ENCODE results near the gene CPNE4. TPM values are rescaled to one million over a fixed set of nuclear protein-coding genes. Genes with fewer than 3 reads are reported as not detected.

CPNE4 gene
- total and polyA plus RNA-seq, 10 donors, result 0.03 to 3.1 (median 0.91) TPM; not detected in 2

- Histone ChIP-seq H3K9me3 (peaks cover 0 to 13% (median 0%) of the 10 kb centered on the region in 8 donors), H3K27me3 (replicated peaks in 1 of 7) (no peaks in the 10 kb centered on the region), H3K36me3 (no peaks in the 10 kb centered on the region), H3K27ac (no peak overlapping the region), H3K4me3 (no peak overlapping the region), H3K4me1 (no peaks in the 10 kb centered on the region)
- TF ChIP-seq CTCF (IDR thresholded peaks at IDR 0.05 in 8 of 11, conservative IDR thresholded peaks at IDR 0.05 in 3 of 11), result no peak
- intact Hi-C loops (cut with DNase I; ENCODE audit: low total_unique reads), result no loop called here
- no peak for DNase-seq
- WGBS, 5 donors, result 63 to 72% (median 71%) methylated on average over 3 of the region's 3 CpGs
Observed at GRCh38 chr3:131933665-131934064, 101.1 kb downstream of the CPNE4 start.

DNA sequence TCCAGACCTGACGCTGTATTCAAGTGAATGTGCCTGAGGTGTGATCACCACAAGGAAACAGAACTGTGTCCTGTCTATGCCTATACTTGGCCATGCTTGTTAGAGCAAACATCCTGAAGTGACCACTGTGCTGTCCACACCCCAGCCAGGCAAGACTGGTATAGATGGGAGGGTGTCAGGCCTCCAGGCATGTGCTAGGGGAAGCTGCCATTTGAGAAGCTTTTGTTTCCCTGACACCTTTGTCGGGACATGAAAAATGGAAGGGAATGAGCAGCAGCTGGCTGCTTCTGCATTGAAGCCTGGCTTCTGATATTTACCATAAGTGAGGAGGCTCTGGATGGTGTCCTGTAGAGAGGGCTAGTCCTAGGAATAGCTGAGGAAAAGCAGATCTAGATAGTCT, 106.2 kb downstream of the CPNE4 start:
- Histone ChIP-seq H3K27me3 (replicated peaks in 1 of 7) (no peaks in the 10 kb centered on the region), H3K36me3 (no peaks in the 10 kb centered on the region), H3K4me1 (no peaks in the 10 kb centered on the region), H3K9me3 (no peaks in the 10 kb centered on the region), H3K27ac (no peak overlapping the region), H3K4me3 (no peak overlapping the region)
- DNase-seq, result no peak
- no peak for TF ChIP-seq CTCF (IDR thresholded peaks at IDR 0.05 in 8 of 11, conservative IDR thresholded peaks at IDR 0.05 in 3 of 11)
- intact Hi-C loops (cut with DNase I; ENCODE audit: low total_unique reads), result no loop called here
- 56 to 83% (median 67%) methylated on average over 2 of the region's 2 CpGs for WGBS, 5 donors

- TF ChIP-seq CTCF (IDR thresholded peaks at IDR 0.05 in 8 of 11, conservative IDR thresholded peaks at IDR 0.05 in 3 of 11) (no peak), POLR2A (IDR thresholded peaks at IDR 0.05) (no peak), POLR2AphosphoS5 (IDR thresholded peaks at IDR 0.05) (no peak)
- Histone ChIP-seq H3K27ac (no peak overlapping the region), H3K4me3 (no peak overlapping the region), H3K36me3 (no peaks in the 10 kb centered on the region), H3K27me3 (replicated peaks in 1 of 7) (no peaks in the 10 kb centered on the region), H3K9me3 (peaks cover 0 to 3% (median 0%) of the 10 kb centered on the region in 8 donors), H3K4me1 (no peaks in the 10 kb centered on the region)
- WGBS, 5 donors, result 46 to 67% (median 54%) methylated on average over 1 of the region's 1 CpG
- DNase-seq, result no peak
- intact Hi-C loops (cut with DNase I; ENCODE audit: low total_unique reads), result no loop called here
Observed at GRCh38 chr3:131925571-131925970, 109.2 kb downstream of the CPNE4 start.

GRCh38 chr3:131922356-131922755, 112.5 kb downstream of the CPNE4 start:
- Histone ChIP-seq H3K9me3 (peaks cover 0 to 3% (median 0%) of the 10 kb centered on the region in 8 donors), H3K27me3 (replicated peaks in 1 of 7) (no peaks in the 10 kb centered on the region), H3K36me3 (no peaks in the 10 kb centered on the region), H3K4me3 (no peak overlapping the region), H3K4me1 (no peaks in the 10 kb centered on the region), H3K27ac (no peak overlapping the region)
- no peak for DNase-seq
- intact Hi-C loops (cut with DNase I; ENCODE audit: low total_unique reads), result no loop called here
- no peak for TF ChIP-seq POLR2AphosphoS5 (IDR thresholded peaks at IDR 0.05)
- no peak for TF ChIP-seq POLR2A (IDR thresholded peaks at IDR 0.05)
- no peak for TF ChIP-seq CTCF (IDR thresholded peaks at IDR 0.05 in 8 of 11, conservative IDR thresholded peaks at IDR 0.05 in 3 of 11)
- WGBS, 5 donors, result 69 to 93% (median 93%) methylated on average over 1 of the region's 1 CpG
